Neuronal stem cell (in vitro differentiated cells): ENCODE measurements around the gene SLC28A3.
"Not testable (repeated sequence)": the region's sequence is repeated elsewhere in the genome, so short reads cannot be mapped to it uniquely, and the experiment has no call there.

Source experiments
- DNase-seq: peaks from one replicate; pipeline ENCODE4 v3.0.0-alpha.2; 2013; ENCODE audit warnings: low spot score
- H2AFZ ChIP-seq: one replicate; pipeline ENCODE4 v1.6.1; 2013; ENCODE audit warnings: mild to moderate bottlenecking, low read length, inconsistent platforms
- H2AK5ac ChIP-seq: 2 replicates; pipeline ENCODE4 v1.6.1; 2013; ENCODE audit warnings: low read depth, mild to moderate bottlenecking, inconsistent platforms, low read length, moderate library complexity, mixed read lengths
- H2BK120ac ChIP-seq: 2 replicates; pipeline ENCODE4 v1.6.1; 2013; ENCODE audit warnings: low read depth, mild to moderate bottlenecking, inconsistent platforms, low read length, moderate library complexity, mixed read lengths
- H2BK12ac ChIP-seq: one replicate; pipeline ENCODE4 v1.6.1; 2013; ENCODE audit warnings: low read length, inconsistent platforms
- H2BK15ac ChIP-seq: 2 replicates; pipeline ENCODE4 v1.6.1; 2013; ENCODE audit warnings: mild to moderate bottlenecking, low read length, inconsistent platforms, mixed read lengths
- H2BK5ac ChIP-seq: one replicate; pipeline ENCODE4 v1.6.1; 2013; ENCODE audit warnings: inconsistent platforms, mild to moderate bottlenecking, low read length, moderate library complexity
- H3K14ac ChIP-seq: one replicate; pipeline ENCODE4 v1.6.1; 2013; ENCODE audit warnings: low read length, inconsistent platforms
- H3K18ac ChIP-seq: 2 replicates; pipeline ENCODE4 v1.6.1; 2013; ENCODE audit warnings: low read length, inconsistent platforms
- H3K23ac ChIP-seq: 2 replicates; pipeline ENCODE4 v1.6.1; 2013; ENCODE audit warnings: low read depth, mild to moderate bottlenecking, mixed read lengths, low read length, inconsistent platforms; ENCODE audit not compliant: poor library complexity
- H3K27ac ChIP-seq: replicated peaks from 3 replicates; pipeline ENCODE4 v1.5.1; 2013; ENCODE audit warnings: low read length, inconsistent platforms
- H3K27me3 ChIP-seq, 3 experiments: 2 replicates each; pipeline ENCODE4 v1.6.1; 2013; ENCODE audit warnings: low read length in 3 of 3, mild to moderate bottlenecking in 2 of 3, inconsistent platforms in 1 of 3, low read depth in 1 of 3, mixed read lengths in 1 of 3, moderate library complexity in 1 of 3; ENCODE audit not compliant: control insufficient read depth in 3 of 3, insufficient read depth in 3 of 3
- H3K36me3 ChIP-seq, 2 donors: replicated peaks in 1 of 2; 2 replicates each; pipeline ENCODE4 v1.6.1; 2013; ENCODE audit warnings: low read length in 2 of 2; ENCODE audit not compliant: control insufficient read depth in 2 of 2, insufficient read depth in 2 of 2
- H3K4ac ChIP-seq: 2 replicates; pipeline ENCODE4 v1.6.1; 2013; ENCODE audit warnings: inconsistent platforms, mild to moderate bottlenecking, low read length, moderate library complexity
- H3K4me1 ChIP-seq, 2 donors: 1 replicate in 1 of 2; 2 replicates in 1 of 2; pipeline ENCODE4 v1.6.1; 2013; ENCODE audit warnings: low read length in 2 of 2, low read depth in 1 of 2; ENCODE audit not compliant: control insufficient read depth in 2 of 2, insufficient read depth in 1 of 2
- H3K4me2 ChIP-seq: one replicate; pipeline ENCODE4 v1.6.1; 2013; ENCODE audit warnings: mild to moderate bottlenecking, low read length, inconsistent platforms; ENCODE audit not compliant: insufficient read depth, poor library complexity, severe bottlenecking
- H3K4me3 ChIP-seq, 2 donors: 2 replicates each; pipeline ENCODE4 v1.5.1; 2013; ENCODE audit warnings: low read length in 2 of 2, mild to moderate bottlenecking in 2 of 2, inconsistent platforms in 1 of 2, moderate library complexity in 1 of 2
- H3K79me1 ChIP-seq: one replicate; pipeline ENCODE4 v1.6.1; 2013; ENCODE audit warnings: low read depth, mild to moderate bottlenecking, inconsistent platforms, low read length, moderate library complexity
- H3K9ac ChIP-seq: one replicate; pipeline ENCODE4 v1.6.1; 2013; ENCODE audit warnings: mild to moderate bottlenecking, low read depth, low read length, inconsistent platforms; ENCODE audit not compliant: poor library complexity
- H3K9me3 ChIP-seq, 2 donors: replicated peaks in 1 of 2; 2 replicates each; pipeline versions ENCODE3 to v1.6.1; 2013; ENCODE audit warnings: low read length in 2 of 2, mild to moderate bottlenecking in 2 of 2, inconsistent platforms in 1 of 2, low read depth in 1 of 2, mixed read lengths in 1 of 2, moderate library complexity in 1 of 2; ENCODE audit not compliant: control insufficient read depth in 2 of 2, insufficient read depth in 1 of 2
- H4K8ac ChIP-seq: one replicate; pipeline ENCODE4 v1.6.1; 2013; ENCODE audit warnings: low read depth, mild to moderate bottlenecking, inconsistent platforms, low read length, moderate library complexity
- H4K91ac ChIP-seq: one replicate; pipeline ENCODE4 v1.6.1; 2013; ENCODE audit warnings: low read length, low read depth, mild to moderate bottlenecking, inconsistent platforms; ENCODE audit not compliant: poor library complexity
- WGBS, 2 donors: extraction: QIAGEN DNeasy Blood & Tissue Kit; methylation state at CpG; one replicate each; pipeline ENCODE4 v1.1.7; 2013; ENCODE audit warnings: missing lambda C conversion rate in 2 of 2, mixed read lengths in 1 of 2; ENCODE audit not compliant: insufficient read length in 2 of 2, insufficient replicate concordance in 1 of 2; ENCODE audit errors: extremely low coverage in 2 of 2; 5-methylcytosine and 5-hydroxymethylcytosine counted together

SLC28A3 gene

GRCh38 chr9:84366683-84367082 is 26.1 kb upstream of the SLC28A3 start:
- Histone ChIP-seq H3K4me3 (no peak overlapping the region), H3K23ac (no peak overlapping the region), H2BK120ac (no peak overlapping the region), H2AFZ (no peak overlapping the region), H2BK5ac (peak overlapping the region; percentile 32), H4K91ac (no peak overlapping the region), H3K79me1 (no peaks in the 10 kb centered on the region), H3K9ac (peak overlapping the region; percentile 66), H3K18ac (peak overlapping the region; percentile 76), H3K36me3 (no peaks in the 10 kb centered on the region), H3K4me2 (no peak overlapping the region), H2BK15ac (no peak overlapping the region), H3K4ac (no peak overlapping the region), H3K9me3 (no peaks in the 10 kb centered on the region), H4K8ac (peak overlapping the region; percentile 43), H2AK5ac (peak overlapping the region; percentile 87), H2BK12ac (no peak overlapping the region), H3K4me1 (peaks cover 0 to 5% of the 10 kb centered on the region in 2 donors), H3K27me3 (no peaks in the 10 kb centered on the region), H3K14ac (peak overlapping the region; percentile 67), H3K27ac (no peak overlapping the region)
- no CpG with 5 or more reads among the region's 1 CpG for WGBS, 2 donors
- DNase-seq, result no peak

DNA sequence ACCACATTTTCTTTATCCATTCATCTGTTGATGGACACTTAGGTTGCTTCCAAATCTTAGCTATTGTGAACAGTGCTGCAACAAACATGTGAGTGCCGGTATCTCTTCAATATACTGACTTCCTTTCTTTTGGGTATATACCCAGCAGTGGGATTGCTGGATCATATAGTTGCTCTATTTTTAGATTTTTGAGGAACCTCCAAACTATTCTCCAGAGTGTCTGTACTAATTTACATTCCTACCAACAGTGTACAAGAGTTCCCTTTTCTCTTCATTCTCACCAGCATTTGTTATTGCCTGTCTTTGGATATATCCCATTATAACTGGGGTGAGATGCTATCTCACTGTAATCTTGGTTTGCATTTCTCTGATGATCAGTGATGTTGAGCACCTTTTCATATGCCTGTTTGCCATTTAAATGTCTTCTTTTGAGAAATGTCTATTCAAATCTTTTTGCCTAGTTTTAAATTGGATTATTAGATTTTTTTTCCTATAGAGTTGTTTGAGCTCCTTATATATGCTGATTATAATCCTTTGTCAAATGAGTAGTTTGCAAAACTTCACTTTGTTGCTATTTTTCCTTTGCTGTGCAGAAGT is 24.4 kb upstream of the SLC28A3 start:
- H3K4ac ChIP-seq, H2AFZ ChIP-seq, H3K18ac ChIP-seq, H3K36me3 ChIP-seq, H3K23ac ChIP-seq, H4K8ac ChIP-seq, H2BK12ac ChIP-seq, H2BK15ac ChIP-seq, H3K14ac ChIP-seq, H3K79me1 ChIP-seq, H3K27ac ChIP-seq, H3K9ac ChIP-seq, H3K4me3 ChIP-seq, H2BK5ac ChIP-seq, DNase-seq, H2AK5ac ChIP-seq, H3K4me2 ChIP-seq, H4K91ac ChIP-seq, H3K27me3 ChIP-seq, H3K9me3 ChIP-seq, H2BK120ac ChIP-seq, H3K4me1 ChIP-seq: not testable (repeated sequence)
- no CpG with 5 or more reads among the region's 1 CpG for WGBS, 2 donors

DNA sequence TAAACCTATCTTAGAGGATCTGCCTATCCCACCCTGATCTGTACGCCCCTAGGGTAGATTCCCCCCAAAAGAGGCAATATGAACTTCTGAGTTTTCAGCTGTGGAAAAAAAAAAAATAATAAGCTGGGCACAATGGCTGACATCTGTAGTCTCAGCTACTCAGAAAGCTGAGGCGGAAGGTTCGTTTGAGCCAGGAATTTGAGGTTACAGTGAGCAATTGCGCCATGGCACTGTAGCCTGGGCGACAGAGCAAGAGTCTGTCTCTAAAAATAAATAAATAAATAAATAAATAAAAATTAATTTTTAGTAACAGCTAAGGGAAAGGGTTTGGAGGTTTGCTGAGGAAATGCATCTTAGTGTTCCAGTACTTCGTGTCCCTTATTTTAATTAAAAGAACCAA is 21.1 kb upstream of the SLC28A3 start:
- Histone ChIP-seq H4K91ac (no peak overlapping the region), H3K14ac (no peak overlapping the region), H3K9me3 (no peaks in the 10 kb centered on the region), H2BK15ac (no peak overlapping the region), H3K4ac (no peak overlapping the region), H3K18ac (no peak overlapping the region), H3K79me1 (no peaks in the 10 kb centered on the region), H3K27ac (no peak overlapping the region), H3K9ac (no peak overlapping the region), H2BK12ac (no peak overlapping the region), H3K23ac (no peak overlapping the region), H2AK5ac (no peak overlapping the region), H2BK120ac (no peak overlapping the region), H4K8ac (no peak overlapping the region), H3K4me1 (peaks cover 0 to 2% of the 10 kb centered on the region in 2 donors), H2BK5ac (no peak overlapping the region), H3K36me3 (no peaks in the 10 kb centered on the region), H3K4me2 (no peak overlapping the region), H3K27me3 (no peaks in the 10 kb centered on the region), H3K4me3 (no peak overlapping the region), H2AFZ (no peak overlapping the region)
- WGBS, 2 donors, result no CpG with 5 or more reads among the region's 6 CpGs
- DNase-seq, result no peak

GRCh38 chr9:84357275-84357674 is 16.7 kb upstream of the SLC28A3 start:
- no peak overlapping the region for H3K9ac ChIP-seq
- no peaks in the 10 kb centered on the region for H3K27me3 ChIP-seq
- no peak overlapping the region for H3K4ac ChIP-seq
- H2BK5ac ChIP-seq, result no peak overlapping the region
- H2AFZ ChIP-seq, result no peak overlapping the region
- no peak overlapping the region for H3K18ac ChIP-seq
- H4K91ac ChIP-seq, result no peak overlapping the region
- H3K4me2 ChIP-seq, result no peak overlapping the region
- WGBS, 2 donors, result no CpG with 5 or more reads among the region's 3 CpGs
- no peak overlapping the region for H2BK12ac ChIP-seq
- H3K4me1 ChIP-seq, result peaks cover 0 to 4% of the 10 kb centered on the region in 2 donors
- no peak overlapping the region for H3K23ac ChIP-seq
- H3K36me3 ChIP-seq, result no peaks in the 10 kb centered on the region
- peak overlapping the region; percentile 34 for H2BK120ac ChIP-seq
- no peaks in the 10 kb centered on the region for H3K9me3 ChIP-seq
- no peak overlapping the region for H2AK5ac ChIP-seq
- H2BK15ac ChIP-seq, result peak overlapping the region; percentile 27
- no peaks in the 10 kb centered on the region for H3K79me1 ChIP-seq
- no peak for DNase-seq
- no peak overlapping the region for H4K8ac ChIP-seq
- H3K4me3 ChIP-seq, result no peak overlapping the region
- H3K14ac ChIP-seq, result no peak overlapping the region
- no peak overlapping the region for H3K27ac ChIP-seq
